CD4-positive, alpha-beta memory T cell (primary cell): ENCODE data around the gene ABCC1. TPM values are rescaled to one million over a fixed set of nuclear protein-coding genes. Genes with fewer than 3 reads are reported as not detected.

Experiments used
- CTCF ChIA-PET: fragments of 350-600 bp; sonication (Branson Sonifier 250); formaldehyde crosslinking; loops from one replicate; lab custom pipeline; 2021; ENCODE audit warnings: inconsistent platforms; ENCODE audit not compliant: partially characterized antibody; lab: Charles Lee
- POLR2A ChIA-PET: fragments of 350-600 bp; sonication (Branson Sonifier 250); formaldehyde crosslinking; loops from one replicate; lab custom pipeline; 2021; ENCODE audit not compliant: partially characterized antibody; lab: Charles Lee
- DNase-seq, 5 donors: peaks; one replicate each; pipeline versions ENCODE4 v3.0.0 to v3.0.0-alpha.2; 2020 to 2022; ENCODE audit warnings: mixed read lengths in 1 of 5
- H3K27ac ChIP-seq: one replicate; pipeline ENCODE4 v1.7.0; 2013; ENCODE audit warnings: low read depth, low read length
- H3K27me3 ChIP-seq: 2 replicates; pipeline ENCODE4 v1.7.0; 2013; ENCODE audit warnings: mild to moderate bottlenecking, low read length, moderate library complexity; ENCODE audit not compliant: insufficient read depth
- H3K36me3 ChIP-seq: 2 replicates; pipeline ENCODE4 v1.7.0; 2013; ENCODE audit warnings: mild to moderate bottlenecking, low read length, moderate library complexity; ENCODE audit not compliant: insufficient read depth
- H3K4me1 ChIP-seq: 2 replicates; pipeline ENCODE4 v1.7.0; 2013; ENCODE audit warnings: mild to moderate bottlenecking, low read length, moderate library complexity; ENCODE audit not compliant: insufficient read depth
- H3K4me3 ChIP-seq, 2 donors: one replicate each; pipeline ENCODE4 v1.7.0; 2013; ENCODE audit warnings: low read length in 2 of 2, mild to moderate bottlenecking in 1 of 2
- H3K9me3 ChIP-seq, 2 donors: one replicate each; pipeline ENCODE4 v1.7.0; 2013; ENCODE audit warnings: low read length in 2 of 2, control low read depth in 1 of 2; ENCODE audit not compliant: control insufficient read depth in 1 of 2
- H3K27ac Mint-ChIP-seq, 7 donors: one replicate each; pipeline ENCODE4 v1.8.0; 2020 to 2021; ENCODE audit warnings: mixed read lengths in 7 of 7, mild to moderate bottlenecking in 6 of 7, inconsistent platforms in 3 of 7, moderate library complexity in 3 of 7
- H3K27me3 Mint-ChIP-seq, 2 donors: one replicate each; pipeline ENCODE4 v1.8.0; 2020 to 2021; ENCODE audit warnings: mixed read lengths in 2 of 2
- H3K36me3 Mint-ChIP-seq, 2 donors: one replicate each; pipeline ENCODE4 v1.8.0; 2020 to 2021; ENCODE audit warnings: mixed read lengths in 2 of 2, inconsistent platforms in 1 of 2, mild to moderate bottlenecking in 1 of 2
- H3K4me1 Mint-ChIP-seq, 4 donors: one replicate each; pipeline ENCODE4 v1.8.0; 2020 to 2021; ENCODE audit warnings: mixed read lengths in 4 of 4, mild to moderate bottlenecking in 1 of 4
- H3K4me3 Mint-ChIP-seq, 8 donors: one replicate each; pipeline ENCODE4 v1.8.0; 2020 to 2021; ENCODE audit warnings: mixed read lengths in 8 of 8, mild to moderate bottlenecking in 7 of 8, moderate library complexity in 6 of 8, inconsistent platforms in 3 of 8
- H3K9me3 Mint-ChIP-seq, 8 donors: one replicate each; pipeline ENCODE4 v1.8.0; 2020 to 2021; ENCODE audit warnings: mixed read lengths in 8 of 8, mild to moderate bottlenecking in 5 of 8, inconsistent platforms in 3 of 8, moderate library complexity in 1 of 8
- intact Hi-C: fragments of 100-400 bp; cut with micrococcal nuclease; formaldehyde crosslinking; loops from one replicate; pipeline ENCODE4 v1.15.1; 2023
- polyA plus RNA-seq, 2 donors: library from polyadenylated mRNA; unstranded; fragments of 300-500 nt; fragmentation: Illumina TruSeq; gene quantifications; one replicate each; pipeline ENCODE4 v1.2.3, GENCODE V29; 2021
- total RNA-seq, 2 experiments: library from RNA; stranded (reverse); gene quantifications; one replicate each; pipeline ENCODE4 v1.2.3, GENCODE V29; 2021

ABCC1 gene
- total and polyA plus RNA-seq, 4 experiments from 2014 or later: 1.9 to 69.9 (median 34.2) TPM

- POLR2A ChIA-PET: interaction anchor here (0.6 to 1.7 kb wide), 2 partner anchors 16 to 242 kb away, joined by 3 to 6 read pairs; no protein-coding TSS in a partner anchor
- intact Hi-C loops: no loop called here
Measured at GRCh38 chr16:15966836-15967546, 17.6 kb downstream of the ABCC1 start.

GRCh38 chr16:15967655-15968315 is 18.4 kb downstream of the ABCC1 start:
- DNase-seq: no peak
- H3K27ac ChIP-seq: no peak overlapping the region
- H3K36me3 ChIP-seq: no peaks in the 10 kb centered on the region
- CTCF ChIA-PET: no interaction called here
- H3K4me3 ChIP-seq: no peak overlapping the region
- intact Hi-C loops: no loop called here
- H3K9me3 Mint-ChIP-seq: peaks cover 0 to 15% (median 12%) of the 10 kb centered on the region in 8 donors
- no peaks in the 10 kb centered on the region for H3K27me3 ChIP-seq
- peaks cover 36% of the 10 kb centered on the region for H3K4me1 ChIP-seq
- peak overlapping the region in 4 of 7 donors; percentile 13 to 80 (median 37) for H3K27ac Mint-ChIP-seq
- H3K36me3 Mint-ChIP-seq: peaks cover 19 to 40% of the 10 kb centered on the region in 2 donors
- H3K27me3 Mint-ChIP-seq: no peaks in the 10 kb centered on the region
- no peaks in the 10 kb centered on the region for H3K9me3 ChIP-seq
- peaks cover 24 to 53% (median 41%) of the 10 kb centered on the region in 4 donors for H3K4me1 Mint-ChIP-seq
- POLR2A ChIA-PET: interaction anchor here (1.7 kb wide), 1 partner anchor 17 kb away, joined by 6 read pairs; no protein-coding TSS in a partner anchor
- H3K4me3 Mint-ChIP-seq: no peak overlapping the region

More at GRCh38 chr16:15966836-15967546, 17.6 kb downstream of the ABCC1 start:
- Mint-ChIP-seq H3K27me3 (no peaks in the 10 kb centered on the region), H3K36me3 (peaks cover 19 to 36% of the 10 kb centered on the region in 2 donors), H3K27ac (peak overlapping the region in 6 of 7 donors; percentile 56 to 86 (median 76)), H3K4me1 (peaks cover 31 to 61% (median 46%) of the 10 kb centered on the region in 4 donors), H3K4me3 (peak overlapping the region in 2 of 8 donors; percentile 15 to 29), H3K9me3 (peaks cover 0 to 15% (median 8%) of the 10 kb centered on the region in 8 donors)
- DNase-seq: no peak
- H3K27ac ChIP-seq: no peak overlapping the region
- no peaks in the 10 kb centered on the region for H3K36me3 ChIP-seq
- no peaks in the 10 kb centered on the region for H3K9me3 ChIP-seq
- H3K27me3 ChIP-seq: no peaks in the 10 kb centered on the region
- no peak overlapping the region for H3K4me3 ChIP-seq
- H3K4me1 ChIP-seq: peaks cover 44% of the 10 kb centered on the region
- CTCF ChIA-PET: no interaction called here

GRCh38 chr16:15970202-15970601 is 20.8 kb downstream of the ABCC1 start:
- H3K4me3 Mint-ChIP-seq: no peak overlapping the region

GRCh38 chr16:15970743-15971439 is 21.5 kb downstream of the ABCC1 start:
- DNase-seq: no peak
- Mint-ChIP-seq H3K27me3 (no peaks in the 10 kb centered on the region), H3K27ac (peak overlapping the region in 1 of 7 donors; percentile 72), H3K36me3 (peaks cover 26 to 44% of the 10 kb centered on the region in 2 donors), H3K9me3 (peaks cover 0 to 15% (median 10%) of the 10 kb centered on the region in 8 donors), H3K4me1 (peaks cover 19 to 49% (median 40%) of the 10 kb centered on the region in 4 donors), H3K4me3 (no peak overlapping the region)
- no peaks in the 10 kb centered on the region for H3K9me3 ChIP-seq
- intact Hi-C loops: no loop called here
- CTCF ChIA-PET: no interaction called here
- peaks cover 16% of the 10 kb centered on the region for H3K4me1 ChIP-seq
- H3K36me3 ChIP-seq: no peaks in the 10 kb centered on the region
- no peak overlapping the region for H3K27ac ChIP-seq
- H3K27me3 ChIP-seq: no peaks in the 10 kb centered on the region
- H3K4me3 ChIP-seq: no peak overlapping the region
- POLR2A ChIA-PET: no interaction called here

More at GRCh38 chr16:15970202-15970601, 20.8 kb downstream of the ABCC1 start:
- ChIA-PET POLR2A (no interaction called here), CTCF (interaction anchor here (1.3 kb wide), 1 partner anchor 26 kb away, joined by 3 read pairs; no protein-coding TSS in a partner anchor)
- peak overlapping the region in 2 of 7 donors; percentile 46 to 60 for H3K27ac Mint-ChIP-seq
- no peaks in the 10 kb centered on the region for H3K36me3 ChIP-seq
- H3K27ac ChIP-seq: no peak overlapping the region
- H3K4me3 ChIP-seq: no peak overlapping the region
- intact Hi-C loops: no loop called here
- H3K4me1 Mint-ChIP-seq: peaks cover 15 to 48% (median 39%) of the 10 kb centered on the region in 4 donors
- peaks cover 0 to 15% (median 10%) of the 10 kb centered on the region in 8 donors for H3K9me3 Mint-ChIP-seq
- H3K9me3 ChIP-seq: no peaks in the 10 kb centered on the region
- H3K27me3 ChIP-seq: no peaks in the 10 kb centered on the region
- DNase-seq: no peak
- H3K36me3 Mint-ChIP-seq: peaks cover 25 to 44% of the 10 kb centered on the region in 2 donors
- peaks cover 16% of the 10 kb centered on the region for H3K4me1 ChIP-seq
- no peaks in the 10 kb centered on the region for H3K27me3 Mint-ChIP-seq

- no peaks in the 10 kb centered on the region for H3K27me3 Mint-ChIP-seq
- no peak overlapping the region for H3K27ac ChIP-seq
- H3K4me1 ChIP-seq: peaks cover 20% of the 10 kb centered on the region
- no peak for DNase-seq
- H3K4me3 ChIP-seq: no peak overlapping the region
- peaks cover 0 to 15% (median 10%) of the 10 kb centered on the region in 8 donors for H3K9me3 Mint-ChIP-seq
- H3K27ac Mint-ChIP-seq: peak overlapping the region in 2 of 7 donors; percentile 17 to 46
- POLR2A ChIA-PET: no interaction called here
- H3K9me3 ChIP-seq: no peaks in the 10 kb centered on the region
- CTCF ChIA-PET: no interaction called here
- H3K4me1 Mint-ChIP-seq: peaks cover 22 to 52% (median 44%) of the 10 kb centered on the region in 4 donors
- intact Hi-C loops: no loop called here
- no peak overlapping the region for H3K4me3 Mint-ChIP-seq
- no peaks in the 10 kb centered on the region for H3K27me3 ChIP-seq
- H3K36me3 ChIP-seq: no peaks in the 10 kb centered on the region
- peaks cover 29 to 48% of the 10 kb centered on the region in 2 donors for H3K36me3 Mint-ChIP-seq
Measured at GRCh38 chr16:15971440-15971815, 22.0 kb downstream of the ABCC1 start.

- H3K36me3 Mint-ChIP-seq: peaks cover 30 to 49% of the 10 kb centered on the region in 2 donors
- intact Hi-C loops: no loop called here
Measured at GRCh38 chr16:15972046-15972868, 22.8 kb downstream of the ABCC1 start.

More at GRCh38 chr16:15972046-15972868, 22.8 kb downstream of the ABCC1 start:
- Mint-ChIP-seq H3K4me1 (peaks cover 20 to 49% (median 41%) of the 10 kb centered on the region in 4 donors), H3K27ac (no peak overlapping the region), H3K4me3 (no peak overlapping the region), H3K27me3 (no peaks in the 10 kb centered on the region), H3K9me3 (peaks cover 0 to 15% (median 10%) of the 10 kb centered on the region in 8 donors)
- CTCF ChIA-PET: no interaction called here
- DNase-seq: no peak
- H3K27me3 ChIP-seq: no peaks in the 10 kb centered on the region
- H3K9me3 ChIP-seq: no peaks in the 10 kb centered on the region
- H3K4me1 ChIP-seq: peaks cover 16% of the 10 kb centered on the region
- no peak overlapping the region for H3K27ac ChIP-seq
- H3K36me3 ChIP-seq: no peaks in the 10 kb centered on the region
- H3K4me3 ChIP-seq: no peak overlapping the region
- POLR2A ChIA-PET: no interaction called here
